ENCODE measurements around the gene TGFBR3L.

TGFBR3L gene

DNA sequence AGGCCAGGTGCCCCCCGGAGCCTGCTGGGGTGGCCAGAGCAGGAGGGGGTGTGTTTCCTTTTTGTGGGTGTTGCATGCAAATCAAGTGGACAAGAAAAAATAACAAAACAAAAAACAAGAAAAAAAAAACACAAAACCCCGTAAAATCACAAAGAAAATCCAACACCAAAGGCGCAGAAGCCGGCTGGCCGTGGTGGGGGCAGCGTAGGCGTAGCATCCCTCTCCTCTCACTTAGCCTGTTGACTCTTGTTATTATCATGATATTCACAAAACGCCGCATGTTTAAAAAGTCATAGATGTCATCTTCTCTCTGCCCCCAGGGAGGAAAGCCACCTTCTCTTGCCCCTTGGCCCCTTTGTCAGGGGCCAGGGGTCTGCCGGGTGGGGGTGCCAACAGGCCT, 978 bp upstream of the TGFBR3L start:
- Histone ChIP-seq H3K27ac (no peak overlapping the region), H3K4me3 (no peak overlapping the region)

DNA sequence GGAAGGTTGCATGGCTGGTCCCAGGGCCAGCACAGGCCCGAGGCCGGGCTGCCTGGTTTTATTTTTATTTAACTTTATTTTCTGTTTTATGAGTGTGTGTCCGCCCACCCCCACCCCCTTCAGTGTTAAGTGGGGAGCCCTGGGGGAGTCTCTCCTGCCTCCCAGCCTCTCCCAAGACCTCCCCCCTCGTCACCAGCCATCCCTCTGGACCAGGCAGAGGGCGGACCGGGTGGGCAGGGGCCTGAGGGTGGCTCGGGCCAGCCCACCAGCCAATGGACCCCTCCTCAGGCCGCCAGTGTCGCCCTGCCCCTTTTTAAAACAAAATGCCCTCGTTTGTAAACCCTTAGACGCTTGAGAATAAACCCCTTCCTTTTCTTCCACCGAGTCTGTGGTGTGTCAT, 531 bp upstream of the TGFBR3L start:
- Histone ChIP-seq H3K27ac (no peak overlapping the region), H3K4me3 (no peak overlapping the region)

- H3K27ac ChIP-seq: no peak overlapping the region
- peak overlapping the region in 1 of 7 experiments; percentile 35 for H3K4me3 ChIP-seq
These were observed 846 bp downstream of the TGFBR3L start for GRCh38 chr19:7915250-7916102.

DNA sequence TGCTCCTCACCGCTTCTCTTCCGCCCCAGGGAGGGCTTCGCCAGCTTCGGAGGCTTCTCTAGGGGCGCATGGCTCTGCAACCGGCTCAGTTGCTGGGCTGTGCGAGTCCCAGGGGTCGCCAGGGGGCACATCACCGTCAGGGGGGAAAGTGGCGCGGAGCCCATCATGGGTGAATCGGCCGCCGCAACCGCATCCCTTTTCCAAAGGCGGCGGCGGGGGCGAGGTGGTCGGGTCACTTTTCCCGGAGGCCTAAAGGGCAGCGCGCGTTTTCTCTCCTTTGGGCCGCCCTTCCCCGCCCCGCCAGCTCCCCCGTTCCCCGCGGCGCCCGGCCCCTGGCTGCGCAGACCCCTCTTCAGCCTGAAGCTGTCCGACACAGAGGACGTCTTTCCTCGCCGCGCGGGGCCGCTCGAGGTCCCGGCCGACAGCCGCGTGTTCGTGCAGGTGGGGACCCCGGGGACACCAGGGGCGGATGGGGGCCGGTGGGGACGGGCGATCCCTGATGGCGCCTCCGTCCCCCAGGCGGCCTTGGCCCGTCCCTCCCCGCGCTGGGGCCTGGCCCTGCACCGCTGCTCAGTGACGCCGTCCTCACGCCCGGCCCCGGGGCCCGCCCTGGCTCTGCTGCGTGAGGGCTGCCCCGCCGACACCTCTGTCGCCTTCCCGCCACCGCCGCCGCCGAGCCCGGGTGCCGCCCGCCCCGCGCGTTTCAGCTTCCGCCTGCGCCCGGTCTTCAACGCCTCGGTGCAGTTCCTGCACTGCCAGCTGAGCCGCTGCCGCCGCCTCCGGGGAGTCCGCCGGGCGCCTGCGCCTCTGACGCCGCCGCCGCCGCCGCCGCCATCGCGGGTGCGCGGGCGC, 1.7 kb downstream of the TGFBR3L start:
- Histone ChIP-seq H3K4me3 (peak overlapping the region; percentile 24 to 41 (median 29)), H3K27ac (peak overlapping the region in 2 of 21 experiments; percentile 21 to 42)

GRCh38 chr19:7916955-7917266, 2.3 kb downstream of the TGFBR3L start:
- Histone ChIP-seq H3K27ac (peak overlapping the region in 3 of 21 experiments; percentile 9 to 42 (median 21)), H3K4me3 (peak overlapping the region; percentile 24 to 41 (median 29))

GRCh38 chr19:7917267-7918061, 2.8 kb downstream of the TGFBR3L start:
- Histone ChIP-seq H3K4me3 (peak overlapping the region; percentile 4 to 41 (median 24)), H3K27ac (peak overlapping the region in 4 of 21 experiments; percentile 9 to 35 (median 21))

- H3K27ac ChIP-seq: peak overlapping the region in 2 of 21 experiments; percentile 21 to 35
- peak overlapping the region in 5 of 7 experiments; percentile 4 to 41 (median 33) for H3K4me3 ChIP-seq
These were observed 3.5 kb downstream of the TGFBR3L start for GRCh38 chr19:7918062-7918614.

- Histone ChIP-seq H3K27ac (no peak overlapping the region), H3K4me3 (peak overlapping the region in 1 of 7 experiments; percentile 54)
These were observed 4.2 kb downstream of the TGFBR3L start for GRCh38 chr19:7918615-7919421.

- H3K4me3 ChIP-seq: peak within 1 kb of the TSS; percentile 54 to 82 (median 72)
- H3K27ac ChIP-seq: peak within 1 kb of the TSS in 20 of 21 experiments; percentile 71 to 95 (median 84)
These were observed 5.2 kb downstream of the TGFBR3L start, which contains the start of gene SNAPC2 for GRCh38 chr19:7919610-7920518. TSS of gene SNAPC2 (plus strand) at chr19:7920338. CDS start at chr19:7920367, 29 bp downstream.

- Histone ChIP-seq H3K4me3 (peak overlapping the region; percentile 54 to 82 (median 72)), H3K27ac (peak overlapping the region in 20 of 21 experiments; percentile 71 to 95 (median 84))
These were observed 6.1 kb downstream of the TGFBR3L start for GRCh38 chr19:7920519-7921301.

DNA sequence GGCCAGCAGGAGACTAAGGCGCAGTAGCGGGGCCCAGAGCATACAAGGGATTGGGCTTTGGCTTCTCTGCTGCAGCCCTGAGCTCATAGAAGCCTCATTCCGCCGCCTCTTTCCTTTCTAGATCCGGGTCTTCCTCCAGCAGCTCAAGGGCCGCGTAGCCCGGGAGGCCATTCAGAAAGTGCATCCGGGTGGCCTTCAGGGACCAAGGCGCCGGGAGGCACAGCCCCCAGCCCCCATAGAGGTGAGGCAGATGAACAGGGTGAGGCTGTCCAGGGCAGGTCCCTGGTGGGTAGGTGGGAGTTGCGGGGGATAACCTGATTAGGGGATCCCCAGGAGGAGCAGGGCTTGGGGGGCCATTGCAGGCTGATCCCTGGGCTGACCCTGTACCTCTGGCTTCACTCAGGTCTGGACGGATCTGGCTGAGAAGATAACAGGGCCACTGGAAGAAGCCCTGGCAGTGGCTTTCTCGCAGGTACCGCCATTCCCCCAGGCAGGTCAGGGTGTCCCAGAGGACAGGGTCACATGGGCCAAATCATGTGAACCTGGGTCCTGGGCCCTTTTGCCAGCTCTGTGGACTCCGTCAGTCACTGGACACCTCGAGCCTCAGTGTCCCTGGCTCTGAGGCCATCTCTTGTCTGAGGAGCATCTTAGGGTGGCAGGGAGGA, 6.8 kb downstream of the TGFBR3L start:
- H3K27ac ChIP-seq: peak overlapping the region in 20 of 21 experiments; percentile 42 to 95 (median 80)
- H3K4me3 ChIP-seq: peak overlapping the region; percentile 37 to 82 (median 62)

DNA sequence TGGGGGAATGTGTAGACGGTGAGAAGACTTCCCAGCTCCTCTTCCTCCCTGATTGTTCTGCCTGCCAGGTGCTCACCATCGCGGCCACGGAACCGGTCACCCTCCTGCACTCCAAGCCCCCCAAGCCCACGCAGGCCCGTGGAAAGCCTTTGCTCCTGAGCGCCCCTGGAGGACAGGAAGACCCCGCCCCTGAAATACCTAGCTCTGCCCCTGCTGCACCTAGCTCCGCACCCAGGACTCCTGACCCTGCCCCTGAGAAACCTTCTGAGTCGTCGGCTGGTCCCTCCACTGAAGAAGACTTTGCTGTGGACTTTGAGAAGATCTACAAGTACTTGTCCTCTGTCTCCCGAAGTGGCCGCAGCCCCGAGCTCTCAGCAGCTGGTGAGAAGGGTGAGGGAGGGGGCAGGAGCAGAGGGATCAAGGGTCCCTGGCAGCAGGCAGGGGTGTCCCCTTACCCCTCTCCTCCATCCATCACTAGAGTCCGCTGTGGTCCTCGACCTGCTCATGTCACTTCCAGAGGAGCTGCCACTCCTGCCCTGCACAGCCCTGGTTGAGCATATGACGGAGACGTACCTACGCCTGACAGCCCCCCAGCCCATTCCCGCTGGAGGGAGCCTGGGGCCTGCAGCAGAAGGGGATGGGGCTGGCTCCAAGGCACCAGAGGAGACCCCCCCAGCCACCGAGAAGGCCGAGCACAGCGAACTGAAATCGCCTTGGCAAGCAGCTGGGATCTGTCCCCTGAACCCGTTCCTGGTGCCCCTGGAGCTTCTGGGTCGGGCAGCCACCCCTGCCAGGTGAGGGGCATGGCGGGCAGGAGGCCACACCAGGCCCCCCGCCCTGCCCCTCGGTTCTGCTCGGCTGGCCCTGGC, 7.6 kb downstream of the TGFBR3L start:
- Histone ChIP-seq H3K4me3 (peak overlapping the region in 1 of 7 experiments; percentile 44), H3K27ac (peak overlapping the region in 7 of 21 experiments; percentile 66 to 88 (median 81))

DNA sequence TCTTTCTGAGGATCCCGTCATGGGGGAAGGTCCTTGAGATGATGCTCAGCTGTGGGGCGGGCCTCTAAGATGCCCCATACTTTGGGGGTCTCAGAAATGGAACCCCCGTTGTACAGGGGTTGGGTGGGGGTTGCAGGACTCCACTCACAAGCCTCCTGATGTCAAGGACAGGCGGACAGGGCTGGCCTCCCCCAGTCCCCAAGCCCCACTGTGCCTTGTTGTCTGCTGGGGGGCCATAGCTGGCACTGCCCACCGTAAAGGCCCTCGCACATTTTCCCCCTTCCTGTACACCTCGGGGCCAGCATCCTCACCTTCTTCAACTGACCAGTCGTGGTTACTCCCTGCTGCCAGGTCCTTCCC, 8.2 kb downstream of the TGFBR3L start:
- Histone ChIP-seq H3K27ac (no peak overlapping the region), H3K4me3 (no peak overlapping the region)

- Histone ChIP-seq H3K27ac (no peak overlapping the region), H3K4me3 (no peak overlapping the region)
These were observed 8.9 kb downstream of the TGFBR3L start for GRCh38 chr19:7923295-7924191.

Measured in skin epidermis (tissue), 12 donors.